ENCODE results near the gene IRF2BPL. TPM values are rescaled to one million over a fixed set of nuclear protein-coding genes. Genes with fewer than 3 reads are reported as not detected.

Gene IRF2BPL
- total and polyA plus RNA-seq, 2 of the 8 experiments (the other 6 are each of a cell fraction or from before 2014, with no cell fraction given), result 18.8 to 57.0 TPM

DNA sequence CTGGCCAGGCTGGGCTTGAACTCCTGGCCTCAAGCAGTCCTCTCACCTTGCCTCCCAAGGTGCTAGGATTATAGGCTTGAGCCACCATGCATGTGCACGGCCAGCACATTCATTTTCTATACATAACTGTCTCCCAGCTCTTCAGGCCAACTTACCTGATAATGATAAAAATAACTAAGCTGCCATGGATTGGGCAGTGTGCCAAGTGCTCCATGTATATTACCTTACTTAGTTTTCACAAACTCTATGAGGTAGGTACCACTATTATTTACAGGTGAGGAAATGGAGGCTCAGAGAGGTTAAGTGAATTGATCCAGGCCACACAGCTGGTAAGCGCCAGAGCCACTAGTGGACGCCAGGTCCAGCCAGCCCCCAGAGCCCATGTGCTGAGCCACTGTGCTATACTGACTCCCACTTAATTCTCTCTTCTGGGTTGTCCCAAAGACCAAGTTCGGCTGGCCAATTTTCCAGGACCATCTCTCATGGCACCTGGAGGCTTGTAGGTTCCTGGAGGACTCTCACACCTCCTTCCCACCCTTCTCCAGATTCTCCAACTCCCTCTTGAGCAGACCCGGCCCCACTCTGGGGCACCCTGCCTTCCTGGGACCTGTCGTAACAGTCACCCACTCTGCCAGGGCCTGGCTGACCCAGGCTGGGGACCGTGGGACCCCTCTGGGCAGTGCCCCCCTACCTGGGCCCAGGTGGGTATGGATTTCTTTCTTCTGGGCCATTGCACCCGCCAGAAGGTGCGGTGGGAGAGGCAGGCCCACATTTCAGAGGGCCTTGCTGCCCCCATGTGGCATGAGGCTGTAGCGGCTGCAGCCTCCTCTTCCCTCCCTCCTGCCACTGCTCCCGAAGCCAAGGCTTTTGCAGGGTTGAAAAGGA is 39.4 kb upstream of the IRF2BPL start (continued):
- TF ChIP-seq TAF1 (IDR thresholded peaks at IDR 0.05; ENCODE audit: low read depth, low read length) (no peak), RXRA (IDR thresholded peaks at IDR 0.05; ENCODE audit: insufficient read depth, low read depth, low read length) (no peak), SP2 (IDR thresholded peaks at IDR 0.05; ENCODE audit: low read length) (no peak), SP1 (IDR thresholded peaks at IDR 0.05; ENCODE audit: low read depth, low read length) (no peak), SIN3A (conservative IDR thresholded peaks at IDR 0.05 in 1 of 2, IDR thresholded peaks at IDR 0.05 in 1 of 2; ENCODE audit: low read depth in 1 of 2, low read length in 2 of 2) (0 out of 4 replicates have a peak, but pooled peaks of 1 of the 2 experiments have one; percentile 56), BACH1 (IDR thresholded peaks at IDR 0.05; ENCODE audit: low read length) (peak; percentile 15; the same call in 1 of the 2 replicates), SIX5 (IDR thresholded peaks at IDR 0.05; ENCODE audit: low read depth, low read length) (no peak), MAFK (IDR thresholded peaks at IDR 0.05; ENCODE audit: low read depth, low read length) (no peak), TBP (IDR thresholded peaks at IDR 0.05; ENCODE audit: low read depth, low read length) (no peak), ZNF274 (IDR thresholded peaks at IDR 0.05; ENCODE audit: borderline replicate concordance, extremely low read depth, low read length) (no peak), CBX5 (IDR thresholded peaks at IDR 0.05; ENCODE audit: low read depth, low read length) (no peak), FOSL1 (IDR thresholded peaks at IDR 0.05; ENCODE audit: insufficient read depth, low read depth, low read length) (no peak), CTBP2 (IDR thresholded peaks at IDR 0.05; ENCODE audit: borderline replicate concordance, insufficient read depth, insufficient read length, low read length) (no peak), CHD1 (IDR thresholded peaks at IDR 0.05; ENCODE audit: low read depth, low read length) (no peak), SIRT6 (IDR thresholded peaks at IDR 0.05; ENCODE audit: low read length) (no peak), TAF7 (optimal IDR thresholded peaks at IDR 0.05; ENCODE audit: borderline replicate concordance, low read depth, low read length) (no peak), RAD21 (IDR thresholded peaks at IDR 0.05 in 1 of 2, conservative IDR thresholded peaks at IDR 0.05 in 1 of 2; ENCODE audit: low read depth in 2 of 2, low read length in 2 of 2) (peak; percentile 98 to 99)
- TF ChIP-seq, protein P1, sequence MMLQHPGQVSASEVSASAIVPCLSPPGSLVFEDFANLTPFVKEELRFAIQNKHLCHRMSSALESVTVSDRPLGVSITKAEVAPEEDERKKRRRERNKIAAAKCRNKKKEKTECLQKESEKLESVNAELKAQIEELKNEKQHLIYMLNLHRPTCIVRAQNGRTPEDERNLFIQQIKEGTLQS (IDR thresholded peaks at IDR 0.05; ENCODE audit: insufficient read depth, low read depth, low read length), result no peak
- TF ChIP-seq, protein P2, sequence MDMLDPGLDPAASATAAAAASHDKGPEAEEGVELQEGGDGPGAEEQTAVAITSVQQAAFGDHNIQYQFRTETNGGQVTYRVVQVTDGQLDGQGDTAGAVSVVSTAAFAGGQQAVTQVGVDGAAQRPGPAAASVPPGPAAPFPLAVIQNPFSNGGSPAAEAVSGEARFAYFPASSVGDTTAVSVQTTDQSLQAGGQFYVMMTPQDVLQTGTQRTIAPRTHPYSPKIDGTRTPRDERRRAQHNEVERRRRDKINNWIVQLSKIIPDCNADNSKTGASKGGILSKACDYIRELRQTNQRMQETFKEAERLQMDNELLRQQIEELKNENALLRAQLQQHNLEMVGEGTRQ (IDR thresholded peaks at IDR 0.05; ENCODE audit: low read length), result no peak
- TF ChIP-seq, protein P3, sequence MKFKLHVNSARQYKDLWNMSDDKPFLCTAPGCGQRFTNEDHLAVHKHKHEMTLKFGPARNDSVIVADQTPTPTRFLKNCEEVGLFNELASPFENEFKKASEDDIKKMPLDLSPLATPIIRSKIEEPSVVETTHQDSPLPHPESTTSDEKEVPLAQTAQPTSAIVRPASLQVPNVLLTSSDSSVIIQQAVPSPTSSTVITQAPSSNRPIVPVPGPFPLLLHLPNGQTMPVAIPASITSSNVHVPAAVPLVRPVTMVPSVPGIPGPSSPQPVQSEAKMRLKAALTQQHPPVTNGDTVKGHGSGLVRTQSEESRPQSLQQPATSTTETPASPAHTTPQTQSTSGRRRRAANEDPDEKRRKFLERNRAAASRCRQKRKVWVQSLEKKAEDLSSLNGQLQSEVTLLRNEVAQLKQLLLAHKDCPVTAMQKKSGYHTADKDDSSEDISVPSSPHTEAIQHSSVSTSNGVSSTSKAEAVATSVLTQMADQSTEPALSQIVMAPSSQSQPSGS (IDR thresholded peaks at IDR 0.05; ENCODE audit: low read length), result no peak
